H1 (cell line): ENCODE measurements around the gene CD81. TPM values are rescaled to one million over a fixed set of nuclear protein-coding genes. Genes with fewer than 3 reads are reported as not detected.

Experiments
- CTCF ChIA-PET: fragments of 300-600 bp; sonication (Branson Sonifier 250); formaldehyde crosslinking; loops from one replicate; lab custom pipeline; 2021; ENCODE audit not compliant: partially characterized antibody; lab: Charles Lee
- POLR2A ChIA-PET: fragments of 300-600 bp; sonication (Branson Sonifier 250); formaldehyde crosslinking; loops from one replicate; lab custom pipeline; 2021; ENCODE audit warnings: inconsistent platforms; ENCODE audit not compliant: partially characterized antibody; lab: Charles Lee
- DNase-seq, 2 experiments: peaks; one replicate each; pipeline versions ENCODE4 v3.0.0 to v3.0.0-alpha.2; 2010 to 2022; ENCODE audit warnings: low spot score in 2 of 2, low read depth in 1 of 2, mixed read lengths in 1 of 2
- FAIRE-seq: peaks from 2 replicates; lab custom pipeline; 2011; peaks lifted over from hg19 to GRCh38; lab: Jason Lieb, UNC
- H2AFZ ChIP-seq: 2 replicates; pipeline ENCODE4 v1.8.1; 2012; ENCODE audit warnings: low read length, inconsistent platforms
- H2AK5ac ChIP-seq: 2 replicates; pipeline ENCODE4 v1.6.1; 2013; ENCODE audit warnings: low read depth, low read length
- H2BK120ac ChIP-seq: replicated peaks from 2 replicates; pipeline ENCODE3; 2013; ENCODE audit warnings: low read depth, low read length, inconsistent platforms
- H2BK12ac ChIP-seq: 2 replicates; pipeline ENCODE4 v1.6.1; 2013; ENCODE audit warnings: low read depth, low read length
- H2BK15ac ChIP-seq: 2 replicates; pipeline ENCODE4 v1.6.1; 2013; ENCODE audit warnings: low read length
- H2BK20ac ChIP-seq: 2 replicates; pipeline ENCODE4 v1.6.1; 2013; ENCODE audit warnings: low read length
- H2BK5ac ChIP-seq: 2 replicates; pipeline ENCODE4 v1.6.1; 2013; ENCODE audit warnings: low read depth, low read length
- H3K14ac ChIP-seq: 2 replicates; pipeline ENCODE4 v1.6.1; 2013; ENCODE audit warnings: inconsistent platforms; ENCODE audit not compliant: insufficient read length
- H3K18ac ChIP-seq: 2 replicates; pipeline ENCODE4 v1.6.1; 2013; ENCODE audit warnings: low read length; ENCODE audit errors: extremely low read depth
- H3K23ac ChIP-seq: 2 replicates; pipeline ENCODE4 v1.6.1; 2013; ENCODE audit warnings: inconsistent platforms; ENCODE audit not compliant: insufficient read length
- H3K23me2 ChIP-seq: 2 replicates; pipeline ENCODE4 v1.6.1; 2013; ENCODE audit warnings: low read depth, low read length
- H3K27ac ChIP-seq: 2 replicates; pipeline ENCODE4 v1.6.1; 2011; ENCODE audit warnings: low read depth, low read length, inconsistent platforms
- H3K27me3 ChIP-seq, 4 experiments: replicated peaks in 1 of 4; 1 replicate in 1 of 4; 2 replicates in 3 of 4; pipeline versions ENCODE4 v1.6.1 to v1.8.1; 2011 to 2013; ENCODE audit warnings: low read length in 3 of 4, mild to moderate bottlenecking in 3 of 4, inconsistent platforms in 2 of 4, mixed read lengths in 2 of 4, moderate library complexity in 1 of 4; ENCODE audit not compliant: control insufficient read depth in 3 of 4, insufficient read depth in 3 of 4; ENCODE audit errors: extremely low read depth in 1 of 4
- H3K36me3 ChIP-seq, 4 experiments: 2 replicates each; pipeline versions ENCODE4 v1.6.1 to v1.8.1; 2011 to 2013; ENCODE audit warnings: mild to moderate bottlenecking in 4 of 4, low read length in 3 of 4, moderate library complexity in 2 of 4, control low read depth in 1 of 4, inconsistent platforms in 1 of 4; ENCODE audit not compliant: insufficient read depth in 4 of 4, control insufficient read depth in 2 of 4
- H3K4ac ChIP-seq: replicated peaks from 2 replicates; pipeline ENCODE3; 2013; ENCODE audit warnings: low read length, low read depth, mixed read lengths, inconsistent platforms; ENCODE audit not compliant: insufficient read length
- H3K4me1 ChIP-seq, 4 experiments: replicated peaks in 1 of 4; 1 replicate in 1 of 4; 2 replicates in 3 of 4; pipeline versions ENCODE4 v1.6.1 to v1.8.1; 2011 to 2013; ENCODE audit warnings: low read length in 3 of 4, inconsistent platforms in 2 of 4, mixed read lengths in 1 of 4; ENCODE audit not compliant: insufficient read depth in 4 of 4, control insufficient read depth in 3 of 4
- H3K4me2 ChIP-seq, 2 experiments: 2 replicates each; pipeline versions ENCODE4 v1.6.1 to v1.8.1; 2011 to 2013; ENCODE audit warnings: low read depth in 2 of 2, low read length in 2 of 2, control low read depth in 1 of 2, inconsistent platforms in 1 of 2, mild to moderate bottlenecking in 1 of 2; ENCODE audit not compliant: insufficient read depth in 1 of 2
- H3K4me3 ChIP-seq, 4 experiments: fragments of 200-600, 300-600 bp in 1 of 4; sonication (generic), shearing (Covaris generic), sonication (Bioruptor Twin) in 1 of 4; 2 replicates each; pipeline versions ENCODE4 v1.5.1 to v1.8.1; 2011 to 2016; ENCODE audit warnings: low read length in 4 of 4, low read depth in 3 of 4, control low read depth in 2 of 4, inconsistent platforms in 2 of 4, mild to moderate bottlenecking in 2 of 4, mixed read lengths in 1 of 4, moderate library complexity in 1 of 4; ENCODE audit not compliant: insufficient read depth in 2 of 4; ENCODE audit errors: extremely low read depth in 1 of 4
- H3K56ac ChIP-seq: replicated peaks from 2 replicates; pipeline ENCODE3; 2013; ENCODE audit warnings: low read depth, mild to moderate bottlenecking, mixed read lengths, low read length, inconsistent platforms; ENCODE audit not compliant: insufficient read length
- H3K79me1 ChIP-seq: 2 replicates; pipeline ENCODE4 v1.6.1; 2013; ENCODE audit warnings: low read depth, low read length, control low read depth
- H3K79me2 ChIP-seq, 2 experiments: 2 replicates each; pipeline versions ENCODE4 v1.6.1 to v1.8.1; 2012 to 2013; ENCODE audit warnings: low read length in 2 of 2, mild to moderate bottlenecking in 2 of 2, inconsistent platforms in 1 of 2; ENCODE audit not compliant: insufficient read depth in 2 of 2, control insufficient read depth in 1 of 2
- H3K9ac ChIP-seq, 4 experiments: replicated peaks in 1 of 4; 1 replicate in 1 of 4; 2 replicates in 3 of 4; pipeline versions ENCODE4 v1.6.1 to v1.8.1; 2011 to 2013; ENCODE audit warnings: low read depth in 3 of 4, low read length in 3 of 4, control low read depth in 2 of 4, mild to moderate bottlenecking in 2 of 4, moderate library complexity in 2 of 4, inconsistent platforms in 1 of 4; ENCODE audit errors: extremely low read depth in 1 of 4
- H3K9me3 ChIP-seq, 2 experiments: 2 replicates each; pipeline versions ENCODE4 v1.6.1 to v1.8.1; 2012 to 2013; ENCODE audit warnings: mild to moderate bottlenecking in 2 of 2, moderate library complexity in 2 of 2, control low read depth in 1 of 2, inconsistent platforms in 1 of 2, low read depth in 1 of 2, low read length in 1 of 2, mixed read lengths in 1 of 2; ENCODE audit not compliant: insufficient read depth in 2 of 2
- H4K20me1 ChIP-seq, 2 experiments: replicated peaks in 1 of 2; 2 replicates each; pipeline versions ENCODE3 to v1.8.1; 2011 to 2013; ENCODE audit warnings: inconsistent platforms in 2 of 2, low read length in 2 of 2, mild to moderate bottlenecking in 1 of 2; ENCODE audit not compliant: insufficient read depth in 2 of 2, control insufficient read depth in 1 of 2
- H4K5ac ChIP-seq: 2 replicates; pipeline ENCODE4 v1.6.1; 2013; ENCODE audit warnings: low read length, low read depth, mixed read lengths, inconsistent platforms; ENCODE audit not compliant: insufficient read length
- H4K8ac ChIP-seq: 2 replicates; pipeline ENCODE4 v1.8.0; 2013; ENCODE audit warnings: mild to moderate bottlenecking, moderate library complexity, low read length, inconsistent platforms; ENCODE audit not compliant: insufficient read depth; ENCODE audit errors: extremely low read depth
- H4K91ac ChIP-seq: replicated peaks from 2 replicates; pipeline ENCODE3; 2013; ENCODE audit warnings: low read length, mixed read lengths, inconsistent platforms; ENCODE audit not compliant: insufficient read length
- BRCA1 ChIP-seq: IDR thresholded peaks from 2 replicates; pipeline ENCODE4 v1.6.1; 2012; ENCODE audit warnings: low read depth, low read length, improper control_type of control experiment
- CREB1 ChIP-seq: IDR thresholded peaks from 2 replicates; pipeline ENCODE4 v1.6.1; 2012; ENCODE audit warnings: inconsistent platforms
- GABPA ChIP-seq: IDR thresholded peaks from 2 replicates; pipeline ENCODE4 v1.6.1; 2011; ENCODE audit warnings: mild to moderate bottlenecking, low read length, moderate library complexity, borderline replicate concordance; ENCODE audit not compliant: insufficient read depth
- HDAC2 ChIP-seq, 2 experiments: fragments of 300-600 bp in 1 of 2; sonication (generic) in 1 of 2; IDR thresholded peaks; 2 replicates each; pipeline ENCODE4 v1.6.1; 2011 to 2012; ENCODE audit warnings: low read depth in 2 of 2, low read length in 2 of 2, mild to moderate bottlenecking in 2 of 2, moderate library complexity in 2 of 2, borderline replicate concordance in 1 of 2, inconsistent platforms in 1 of 2
- JUN ChIP-seq: IDR thresholded peaks from 2 replicates; pipeline ENCODE4 v1.6.1; 2011; ENCODE audit warnings: low read depth, mild to moderate bottlenecking, improper control_type of control experiment, low read length
- NANOG ChIP-seq: IDR thresholded peaks from 2 replicates; pipeline ENCODE4 v1.6.1; 2011; ENCODE audit warnings: low read length, low read depth, mild to moderate bottlenecking, inconsistent platforms; ENCODE audit not compliant: insufficient read depth, poor library complexity, severe bottlenecking
- NRF1 ChIP-seq: IDR thresholded peaks from 2 replicates; pipeline ENCODE4 v1.6.1; 2011; ENCODE audit warnings: mild to moderate bottlenecking, low read depth, low read length, improper control_type of control experiment
- RBBP5 ChIP-seq: IDR thresholded peaks from 2 replicates; pipeline ENCODE4 v1.7.1; 2012; ENCODE audit warnings: low read depth, mild to moderate bottlenecking, inconsistent platforms, low read length, moderate library complexity, borderline replicate concordance
- RFX5 ChIP-seq: IDR thresholded peaks from 2 replicates; pipeline ENCODE4 v1.6.1; 2011; ENCODE audit warnings: low read depth, low read length, improper control_type of control experiment, borderline replicate concordance
- TAF7 ChIP-seq: optimal IDR thresholded peaks from 2 replicates; pipeline ENCODE3; 2011; ENCODE audit warnings: low read depth, mild to moderate bottlenecking, inconsistent platforms, low read length, moderate library complexity, borderline replicate concordance
- TBP ChIP-seq: IDR thresholded peaks from 2 replicates; pipeline ENCODE4 v1.6.1; 2011; ENCODE audit warnings: low read depth, low read length, improper control_type of control experiment
- TEAD4 ChIP-seq: IDR thresholded peaks from 2 replicates; pipeline ENCODE4 v1.6.1; 2012; ENCODE audit warnings: low read depth, low read length, inconsistent platforms, mixed read lengths
- YY1 ChIP-seq: IDR thresholded peaks from 2 replicates; pipeline ENCODE4 v1.6.1; 2011; ENCODE audit warnings: low read depth, mild to moderate bottlenecking, low read length
- WGBS, 2 experiments: shearing (Covaris generic) in 1 of 2; methylation state at CpG; one replicate each; pipeline versions ENCODE4 v1.1.6 to v1.1.7; 2013 to 2015; ENCODE audit warnings: low lambda C conversion rate in 2 of 2, mixed read lengths in 2 of 2, inconsistent platforms in 1 of 2, low coverage in 1 of 2, missing lambda C conversion rate in 1 of 2; ENCODE audit not compliant: insufficient replicate concordance in 2 of 2, insufficient coverage in 1 of 2, insufficient read length in 1 of 2; ENCODE audit errors: extremely low coverage in 1 of 2, missing lambda C conversion rate in 1 of 2; 5-methylcytosine and 5-hydroxymethylcytosine counted together
- polyA plus RNA-seq, 7 experiments: library from polyadenylated mRNA; depleted of rRNA in 3 of 7; stranded (reverse) in 5 of 7; unstranded in 2 of 7; fragments of >200 nt in 5 of 7; fragments of 200-250 nt in 2 of 7; gene quantifications; 1 replicate in 5 of 7; 2 replicates in 1 of 7; 4 replicates in 1 of 7; pipeline versions ENCODE4 v1.2.1 to v1.2.3, GENCODE V29; 2011 to 2013; ENCODE audit warnings: missing spikeins in 2 of 7, mixed read lengths in 2 of 7
- total RNA-seq: library from RNA; stranded (reverse); fragmentation: NEBNext Ultra II Directional; extraction: Animal tissue kit (Norgen Biotek cat#: 25700); gene quantifications from 2 replicates; pipeline ENCODE4 v1.2.1, GENCODE V29; 2021
- TF ChIP-seq, protein P1 (sequence below): IDR thresholded peaks from 2 replicates; pipeline ENCODE4 v1.6.1; 2012; ENCODE audit warnings: inconsistent platforms

Gene CD81
- total and polyA plus RNA-seq, 2 of the 8 experiments (the other 6 are each of a cell fraction or from before 2014, with no cell fraction given) = 238 to 309 TPM

- H2BK20ac ChIP-seq = no peak overlapping the region
- no peak overlapping the region for H2AK5ac ChIP-seq
- H3K9me3 ChIP-seq = peaks cover 14 to 37% of the 10 kb centered on the region in 2 experiments; a peak in 3 of 4 replicates
- no peaks in the 10 kb centered on the region for H3K27me3 ChIP-seq
- no peak overlapping the region for H4K5ac ChIP-seq
- no peak overlapping the region for H3K4me3 ChIP-seq
- no peak overlapping the region for H2BK12ac ChIP-seq
- H3K23ac ChIP-seq = no peak overlapping the region
- no peak overlapping the region for H2BK15ac ChIP-seq
- H4K8ac ChIP-seq = no peak overlapping the region
- no peaks in the 10 kb centered on the region for H3K36me3 ChIP-seq
- WGBS, 2 experiments = 93% methylated on average over 4 of the region's 4 CpGs; no CpG with 5 or more reads in 1 of the 2 experiments
- H3K4me2 ChIP-seq = no peak overlapping the region
- H3K4ac ChIP-seq = no peak overlapping the region
- H2BK120ac ChIP-seq = no peak overlapping the region
- H2BK5ac ChIP-seq = no peak overlapping the region
- no peaks in the 10 kb centered on the region for H4K20me1 ChIP-seq
- no peaks in the 10 kb centered on the region for H3K4me1 ChIP-seq
- no peaks in the 10 kb centered on the region for H3K23me2 ChIP-seq
- H4K91ac ChIP-seq = no peak overlapping the region
- no peak overlapping the region for H3K18ac ChIP-seq
- FAIRE-seq (no peak), DNase-seq (no peak)
- no peak overlapping the region for H3K14ac ChIP-seq
- POLR2A ChIA-PET = interaction anchor here (0.7 to 1.3 kb wide), 2 partner anchors 31 to 32 kb away, joined by 3 read pairs; no protein-coding TSS in a partner anchor
- no peaks in the 10 kb centered on the region; the same call in 1 of the 2 replicates for H3K79me1 ChIP-seq
- H3K9ac ChIP-seq = no peak overlapping the region
- H3K27ac ChIP-seq = no peak overlapping the region
- H2AFZ ChIP-seq = no peak overlapping the region
- H3K79me2 ChIP-seq = no peaks in the 10 kb centered on the region
- H3K56ac ChIP-seq = no peak overlapping the region
- CTCF ChIA-PET = interaction anchor here (1.2 kb wide), 1 partner anchor 40 kb away, joined by 6 read pairs; no protein-coding TSS in a partner anchor
- no peak for TF ChIP-seq JUN
- TF ChIP-seq RFX5 = no peak
- TF ChIP-seq, protein P1, sequence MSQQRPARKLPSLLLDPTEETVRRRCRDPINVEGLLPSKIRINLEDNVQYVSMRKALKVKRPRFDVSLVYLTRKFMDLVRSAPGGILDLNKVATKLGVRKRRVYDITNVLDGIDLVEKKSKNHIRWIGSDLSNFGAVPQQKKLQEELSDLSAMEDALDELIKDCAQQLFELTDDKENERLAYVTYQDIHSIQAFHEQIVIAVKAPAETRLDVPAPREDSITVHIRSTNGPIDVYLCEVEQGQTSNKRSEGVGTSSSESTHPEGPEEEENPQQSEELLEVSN = no peak
- TF ChIP-seq NRF1 = no peak
- no peak for TF ChIP-seq TEAD4
- no peak for TF ChIP-seq NANOG
- TF ChIP-seq RBBP5 = no peak
- TF ChIP-seq GABPA = no peak
- TF ChIP-seq HDAC2 (IDR thresholded peaks at IDR 0.05; ENCODE audit: borderline replicate concordance in 1 of 2, low read depth in 2 of 2, low read length in 2 of 2) = no peak
- no peak for TF ChIP-seq BRCA1
- TF ChIP-seq TBP = no peak
- no peak for TF ChIP-seq TAF7
- no peak for TF ChIP-seq YY1
- TF ChIP-seq CREB1 = no peak
These were observed 31.1 kb upstream of the CD81 start for GRCh38 chr11:2346014-2346413.
